Breast epithelium (tissue), 3 donors: ENCODE data around the gene VRK1.

Source experiments
- POLR2A ChIP-seq: fragments of 450-650 bp; IDR thresholded peaks from one replicate; pipeline ENCODE4 v1.6.1; 2016; ENCODE audit warnings: antibody characterized with exemption, mild to moderate bottlenecking, moderate library complexity
- POLR2AphosphoS5 ChIP-seq, 3 donors: sonication (generic); formaldehyde crosslinking; IDR thresholded peaks; one replicate each; pipeline ENCODE4 v1.6.1; 2017; ENCODE audit warnings: antibody characterized with exemption in 3 of 3
- TF ChIP-seq, protein P1 (sequence below), 3 donors: fragments of 450-650 bp; IDR thresholded peaks; one replicate each; pipeline ENCODE4 v1.5.1; 2016 to 2017; ENCODE audit warnings: antibody characterized with exemption in 3 of 3, mild to moderate bottlenecking in 3 of 3, moderate library complexity in 3 of 3

DNA sequence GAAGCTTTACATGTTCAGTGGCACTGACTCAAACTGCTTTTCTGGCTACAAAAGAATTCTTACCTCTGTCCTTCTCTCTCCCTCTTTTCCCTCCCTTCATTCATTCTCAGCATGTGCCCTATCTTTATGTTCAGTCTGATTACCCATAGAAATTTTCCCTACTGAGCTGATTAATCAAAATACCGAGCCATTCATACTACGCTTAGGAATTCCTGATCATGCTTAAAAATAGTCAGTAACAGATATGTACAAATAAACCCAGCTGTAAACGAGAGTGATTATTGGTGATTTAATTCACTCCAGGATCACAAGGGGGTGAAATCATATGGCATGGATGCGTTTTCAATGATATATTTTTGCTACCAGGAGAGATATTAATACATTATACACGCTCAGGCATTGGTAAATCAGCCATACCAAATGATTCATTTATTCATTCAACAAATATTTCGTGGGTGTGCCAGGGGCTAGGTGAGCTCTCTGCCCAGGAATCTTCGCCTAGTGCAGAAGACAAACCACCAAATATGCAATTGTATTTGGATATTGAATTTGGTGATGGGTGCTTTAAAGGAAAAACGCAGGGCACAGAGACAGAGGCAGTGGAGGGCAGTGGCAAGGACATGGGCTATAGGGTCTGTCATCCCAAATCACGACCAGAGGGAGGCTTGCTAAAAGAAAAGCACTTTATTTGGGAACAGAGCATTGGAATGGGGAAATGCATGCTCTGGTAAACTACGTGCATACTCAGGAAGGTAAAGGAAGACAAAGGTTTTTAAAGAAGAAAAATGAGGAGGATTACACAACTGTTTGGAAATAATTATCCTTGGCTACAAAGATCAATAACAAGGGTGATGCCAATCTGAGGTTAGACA, 13.9 kb upstream of the VRK1 start:
- no peak for TF ChIP-seq POLR2A
- TF ChIP-seq, protein P1, sequence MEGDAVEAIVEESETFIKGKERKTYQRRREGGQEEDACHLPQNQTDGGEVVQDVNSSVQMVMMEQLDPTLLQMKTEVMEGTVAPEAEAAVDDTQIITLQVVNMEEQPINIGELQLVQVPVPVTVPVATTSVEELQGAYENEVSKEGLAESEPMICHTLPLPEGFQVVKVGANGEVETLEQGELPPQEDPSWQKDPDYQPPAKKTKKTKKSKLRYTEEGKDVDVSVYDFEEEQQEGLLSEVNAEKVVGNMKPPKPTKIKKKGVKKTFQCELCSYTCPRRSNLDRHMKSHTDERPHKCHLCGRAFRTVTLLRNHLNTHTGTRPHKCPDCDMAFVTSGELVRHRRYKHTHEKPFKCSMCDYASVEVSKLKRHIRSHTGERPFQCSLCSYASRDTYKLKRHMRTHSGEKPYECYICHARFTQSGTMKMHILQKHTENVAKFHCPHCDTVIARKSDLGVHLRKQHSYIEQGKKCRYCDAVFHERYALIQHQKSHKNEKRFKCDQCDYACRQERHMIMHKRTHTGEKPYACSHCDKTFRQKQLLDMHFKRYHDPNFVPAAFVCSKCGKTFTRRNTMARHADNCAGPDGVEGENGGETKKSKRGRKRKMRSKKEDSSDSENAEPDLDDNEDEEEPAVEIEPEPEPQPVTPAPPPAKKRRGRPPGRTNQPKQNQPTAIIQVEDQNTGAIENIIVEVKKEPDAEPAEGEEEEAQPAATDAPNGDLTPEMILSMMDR (IDR thresholded peaks at IDR 0.05): no peak
- no peak for TF ChIP-seq POLR2AphosphoS5 (IDR thresholded peaks at IDR 0.05)
